Activated CD4-positive, alpha-beta T cell treated with anti-CD3 and anti-CD28 coated beads for 36 hours (primary cell): ENCODE measurements around the gene GLMN. TPM values are rescaled to one million over a fixed set of nuclear protein-coding genes. Genes with fewer than 3 reads are reported as not detected.
"Not testable (repeated sequence)": the region's sequence is repeated elsewhere in the genome, so short reads cannot be mapped to it uniquely, and the experiment has no call there.

ENCODE experiments used
- ATAC-seq: fragments of 200-7000 bp; cut with Tn5 transposase; one replicate; pipeline ENCODE4 v1.10.0; 2021; ENCODE audit warnings: mild to moderate bottlenecking, moderate library complexity
- CTCF ChIA-PET: fragments of 350-600 bp; sonication (Branson Sonifier 250); formaldehyde crosslinking; loops from one replicate; lab custom pipeline; 2021; ENCODE audit warnings: antibody characterized with exemption; lab: Charles Lee
- POLR2A ChIA-PET: fragments of 350-600 bp; sonication (Branson Sonifier 250); formaldehyde crosslinking; loops from one replicate; lab custom pipeline; 2021; ENCODE audit warnings: antibody characterized with exemption, inconsistent platforms; lab: Charles Lee
- DNase-seq: peaks from one replicate; pipeline ENCODE4 v3.0.0-alpha.2; 2020
- H3K27ac Mint-ChIP-seq: one replicate; pipeline ENCODE4 v1.8.0; 2021; ENCODE audit warnings: mixed read lengths
- H3K27me3 Mint-ChIP-seq: one replicate; pipeline ENCODE4 v1.8.0; 2021; ENCODE audit warnings: mixed read lengths
- H3K36me3 Mint-ChIP-seq: one replicate; pipeline ENCODE4 v1.8.0; 2021; ENCODE audit warnings: low read depth, mixed read lengths
- H3K4me1 Mint-ChIP-seq: one replicate; pipeline ENCODE4 v1.8.0; 2021; ENCODE audit warnings: mixed read lengths
- H3K4me3 Mint-ChIP-seq: one replicate; pipeline ENCODE4 v1.8.0; 2021; ENCODE audit warnings: mild to moderate bottlenecking, moderate library complexity, mixed read lengths
- H3K9me3 Mint-ChIP-seq: one replicate; pipeline ENCODE4 v1.8.0; 2021; ENCODE audit warnings: low read depth, mixed read lengths
- intact Hi-C, 2 experiments: fragments of 100-400 bp; cut with DNase I in 1 of 2; cut with micrococcal nuclease in 1 of 2; formaldehyde crosslinking; loops; one replicate each; pipeline versions ENCODE4 v1.14.2 to v1.15.1; 2022 to 2024; cut with DNase I, micrococcal nuclease
- total RNA-seq, 2 experiments: library from RNA; stranded (reverse); gene quantifications; one replicate each; pipeline ENCODE4 v1.2.3, GENCODE V29; 2021

The GLMN gene
- total RNA-seq, 2 experiments from 2014 or later: 10.8 to 17.6 TPM

DNA sequence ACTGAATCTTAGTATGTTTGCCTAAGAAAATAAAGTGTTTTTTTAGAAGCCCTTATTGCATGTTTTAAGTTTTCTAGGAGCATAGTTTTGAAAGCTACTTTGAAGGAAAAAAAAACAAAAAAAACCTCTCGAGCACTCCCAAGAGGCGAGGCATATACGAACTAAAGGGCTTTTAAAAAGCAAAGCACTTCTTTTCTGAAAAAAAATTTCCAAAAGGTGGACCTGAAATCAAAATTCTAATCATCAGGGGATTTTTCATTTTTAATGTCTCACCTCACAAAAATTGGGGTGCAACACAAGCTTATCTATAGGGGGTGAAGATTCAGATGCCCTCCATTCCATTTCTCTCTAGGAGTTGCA lies 594 bp downstream of the GLMN start:
- peak overlapping the region; percentile 84 for H3K4me3 Mint-ChIP-seq
- intact Hi-C loops: loop anchor here in 1 of 2 experiments (1.0 to 10.0 kb wide), 7 partner anchors 218 to 1276 kb away; partner anchors contain the start of genes BTBD8, CDC7, RPL5 and ZNF644
- H3K36me3 Mint-ChIP-seq: peaks cover 34% of the 10 kb centered on the region
- ATAC-seq: peak; percentile 1
- H3K4me1 Mint-ChIP-seq: peaks cover 34% of the 10 kb centered on the region
- no peaks in the 10 kb centered on the region for H3K9me3 Mint-ChIP-seq
- DNase-seq: no peak
- no peaks in the 10 kb centered on the region for H3K27me3 Mint-ChIP-seq
- peak overlapping the region; percentile 94 for H3K27ac Mint-ChIP-seq
- ChIA-PET CTCF (interaction anchor here (0.5 to 4.6 kb wide), 6 partner anchors 12 to 1016 kb away, joined by 3 to 27 read pairs (median 6); partner anchors contain the start of gene GFI1), POLR2A (interaction anchor here (0.6 to 0.7 kb wide), 3 partner anchors 22 to 176 kb away, joined by 3 to 4 read pairs (median 3); no protein-coding TSS in a partner anchor)

DNA sequence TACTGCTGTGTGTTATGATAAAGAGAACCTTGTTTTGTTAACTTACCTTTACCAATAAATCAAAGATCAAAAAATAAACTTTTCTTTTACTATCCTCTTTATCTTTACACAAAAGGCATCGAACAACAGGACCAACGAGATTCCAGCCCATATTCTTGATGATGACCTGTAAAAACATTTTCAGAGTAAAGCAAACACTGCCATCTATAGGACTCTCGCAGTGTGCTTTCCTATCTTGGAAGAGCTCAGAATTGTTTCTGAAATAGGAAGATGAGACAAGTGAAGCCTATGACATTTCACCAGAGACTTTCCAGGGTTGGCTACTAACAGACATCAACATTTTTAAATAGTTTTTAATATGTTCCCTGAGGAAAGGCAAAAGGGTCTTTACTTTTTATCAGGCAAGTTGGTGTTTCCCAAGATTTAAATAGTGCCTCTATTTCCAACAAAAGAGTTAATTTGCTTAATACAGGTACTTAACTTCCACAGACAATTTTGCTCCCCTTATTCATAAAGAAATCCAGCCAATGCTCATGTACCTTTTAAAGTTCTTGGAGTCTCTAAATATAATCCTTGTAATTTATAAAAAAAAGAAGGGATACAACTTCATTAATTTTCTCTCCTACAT lies 7.3 kb downstream of the GLMN start:
- Mint-ChIP-seq H3K9me3 (no peaks in the 10 kb centered on the region), H3K36me3 (peaks cover 44% of the 10 kb centered on the region), H3K4me1 (peaks cover 17% of the 10 kb centered on the region), H3K27ac (no peak overlapping the region), H3K27me3 (no peaks in the 10 kb centered on the region), H3K4me3 (no peak overlapping the region)
- POLR2A ChIA-PET: interaction anchor here (0.6 to 0.7 kb wide), 2 partner anchors 24 to 294 kb away, joined by 3 read pairs; no protein-coding TSS in a partner anchor
- intact Hi-C loops: loop anchor here (1.0 to 10.0 kb wide), 3 partner anchors 39 to 1007 kb away; no protein-coding TSS in a partner anchor
- ATAC-seq (no peak), DNase-seq (no peak)
- CTCF ChIA-PET: interaction anchor here (0.6 to 2.1 kb wide), 22 partner anchors 9 to 527 kb away, joined by 3 to 25 read pairs (median 3); no protein-coding TSS in a partner anchor

GRCh38 chr1:92281411-92281810 lies 17.4 kb downstream of the GLMN start:
- POLR2A ChIA-PET: not testable (repeated sequence)
- CTCF ChIA-PET: interaction anchor here (0.7 to 1.1 kb wide), 2 partner anchors 9 to 179 kb away, joined by 3 read pairs; no protein-coding TSS in a partner anchor

GRCh38 chr1:92279781-92280180 lies 19.0 kb downstream of the GLMN start:
- H3K27ac Mint-ChIP-seq, POLR2A ChIA-PET, H3K9me3 Mint-ChIP-seq, H3K27me3 Mint-ChIP-seq, intact Hi-C loops, ATAC-seq, DNase-seq, H3K4me3 Mint-ChIP-seq: not testable (repeated sequence)
- CTCF ChIA-PET: interaction anchor here (0.6 kb wide), 2 partner anchors 12 to 35 kb away, joined by 3 read pairs; no protein-coding TSS in a partner anchor
- Mint-ChIP-seq H3K36me3 (peaks cover 68% of the 10 kb centered on the region), H3K4me1 (peaks cover 10% of the 10 kb centered on the region)

More at GRCh38 chr1:92281411-92281810, 17.4 kb downstream of the GLMN start:
- DNase-seq, H3K4me1 Mint-ChIP-seq, intact Hi-C loops, H3K27ac Mint-ChIP-seq, ATAC-seq, H3K27me3 Mint-ChIP-seq, H3K9me3 Mint-ChIP-seq, H3K4me3 Mint-ChIP-seq: not testable (repeated sequence)
- peaks cover 74% of the 10 kb centered on the region for H3K36me3 Mint-ChIP-seq

DNA sequence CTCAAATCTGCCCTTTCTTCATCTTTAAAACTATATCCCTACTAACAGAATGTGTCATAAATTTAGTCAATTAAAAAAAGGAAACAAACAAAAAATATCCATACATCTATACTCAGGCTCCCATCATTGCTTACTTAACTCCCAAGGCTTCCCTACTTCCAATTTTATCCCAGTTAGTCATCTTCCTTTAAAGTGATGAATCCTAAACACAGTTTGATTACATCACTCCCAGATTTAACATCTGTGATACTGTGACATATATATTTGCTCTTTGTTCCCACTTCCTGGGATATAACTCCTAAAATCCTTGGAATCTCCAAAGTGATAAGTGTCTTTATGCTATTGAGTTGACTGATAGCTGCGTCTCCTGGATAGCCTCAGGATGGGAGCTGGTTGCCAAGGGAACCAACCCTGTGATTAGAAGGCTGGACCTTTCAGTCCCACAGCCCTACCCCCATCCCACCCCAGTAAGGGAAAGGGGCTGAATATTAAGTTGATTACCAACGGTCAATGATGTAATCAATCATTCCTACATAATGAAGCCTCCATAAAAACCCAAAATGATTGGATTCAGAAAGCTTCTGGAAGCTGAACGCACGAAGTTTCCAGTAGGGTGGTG lies 21.6 kb downstream of the GLMN start:
- no peaks in the 10 kb centered on the region for H3K9me3 Mint-ChIP-seq
- CTCF ChIA-PET: no interaction called here
- H3K27me3 Mint-ChIP-seq: no peaks in the 10 kb centered on the region
- POLR2A ChIA-PET: interaction anchor here (0.6 kb wide), 1 partner anchor 388 kb away, joined by 3 read pairs; no protein-coding TSS in a partner anchor
- no peak for DNase-seq
- H3K27ac Mint-ChIP-seq: no peak overlapping the region
- ATAC-seq: no peak
- no peak overlapping the region for H3K4me3 Mint-ChIP-seq
- intact Hi-C loops: no loop called here
- peaks cover 5% of the 10 kb centered on the region for H3K4me1 Mint-ChIP-seq
- H3K36me3 Mint-ChIP-seq: peaks cover 62% of the 10 kb centered on the region

DNA sequence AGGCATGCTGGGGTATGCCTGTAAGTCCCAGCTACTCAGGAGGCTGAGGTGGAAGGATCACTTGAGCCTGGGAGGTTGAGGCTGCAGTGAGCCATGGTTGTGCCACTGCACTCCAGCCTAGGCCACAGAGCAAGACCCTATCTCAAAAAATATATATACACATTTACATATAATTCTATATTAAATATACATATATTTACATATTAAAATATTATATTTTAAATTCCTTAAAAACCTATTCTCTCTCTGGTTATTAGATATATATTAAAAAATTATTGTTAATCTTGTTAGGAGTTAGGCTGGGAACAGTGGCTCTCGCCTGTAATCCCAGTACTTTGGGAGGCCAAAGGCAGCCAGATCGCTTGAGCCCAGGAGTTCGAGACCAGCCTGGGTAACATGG lies 22.7 kb downstream of the GLMN start:
- intact Hi-C loops: no loop called here
- DNase-seq (no peak), ATAC-seq (no peak)
- Mint-ChIP-seq H3K27me3 (no peaks in the 10 kb centered on the region), H3K9me3 (no peaks in the 10 kb centered on the region), H3K4me3 (no peak overlapping the region), H3K27ac (no peak overlapping the region), H3K4me1 (peaks cover 2% of the 10 kb centered on the region), H3K36me3 (peaks cover 60% of the 10 kb centered on the region)
- ChIA-PET CTCF (interaction anchor here (1.1 kb wide), 1 partner anchor 9 kb away, joined by 3 read pairs; no protein-coding TSS in a partner anchor), POLR2A (interaction anchor here (0.6 kb wide), 1 partner anchor 700 kb away, joined by 3 read pairs; no protein-coding TSS in a partner anchor)

DNA sequence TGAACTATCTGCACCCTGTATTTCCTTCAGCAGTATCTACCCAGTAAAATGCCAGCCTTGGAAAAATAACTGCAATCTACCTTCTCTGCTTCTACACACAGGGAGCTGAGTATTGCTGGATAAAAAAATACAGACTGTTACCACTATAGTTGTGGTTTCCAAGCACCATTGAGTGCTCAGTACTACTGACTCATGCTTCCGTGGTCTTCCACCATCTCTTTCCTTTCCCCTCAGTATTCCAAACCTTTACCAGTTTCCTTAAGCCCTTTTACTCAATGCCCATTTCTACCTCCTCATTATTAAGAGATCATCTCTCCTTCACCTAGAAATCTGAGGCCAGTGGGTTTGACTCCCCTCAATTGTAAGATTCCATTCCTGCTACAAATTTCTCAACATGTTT lies 23.8 kb downstream of the GLMN start:
- H3K4me1 Mint-ChIP-seq: peaks cover 2% of the 10 kb centered on the region
- intact Hi-C loops: no loop called here
- ChIA-PET CTCF (no interaction called here), POLR2A (no interaction called here)
- ATAC-seq (no peak), DNase-seq (no peak)
- H3K27ac Mint-ChIP-seq: no peak overlapping the region
- no peaks in the 10 kb centered on the region for H3K9me3 Mint-ChIP-seq
- H3K4me3 Mint-ChIP-seq: no peak overlapping the region
- peaks cover 53% of the 10 kb centered on the region for H3K36me3 Mint-ChIP-seq
- no peaks in the 10 kb centered on the region for H3K27me3 Mint-ChIP-seq

- no peak overlapping the region for H3K27ac Mint-ChIP-seq
- ATAC-seq (no peak), DNase-seq (no peak)
- ChIA-PET CTCF (interaction anchor here (0.6 to 1.0 kb wide), 2 partner anchors 46 to 353 kb away, joined by 3 read pairs; no protein-coding TSS in a partner anchor), POLR2A (interaction anchor here (0.6 kb wide), 1 partner anchor 206 kb away, joined by 3 read pairs; no protein-coding TSS in a partner anchor)
- H3K27me3 Mint-ChIP-seq: no peaks in the 10 kb centered on the region
- intact Hi-C loops: no loop called here
- peaks cover 2% of the 10 kb centered on the region for H3K4me1 Mint-ChIP-seq
- no peak overlapping the region for H3K4me3 Mint-ChIP-seq
- peaks cover 48% of the 10 kb centered on the region for H3K36me3 Mint-ChIP-seq
- H3K9me3 Mint-ChIP-seq: no peaks in the 10 kb centered on the region
Measured at GRCh38 chr1:92273039-92273438, 25.7 kb downstream of the GLMN start.

- intact Hi-C loops: no loop called here
- Mint-ChIP-seq H3K27ac (no peak overlapping the region), H3K27me3 (no peaks in the 10 kb centered on the region), H3K36me3 (peaks cover 61% of the 10 kb centered on the region), H3K4me1 (peaks cover 3% of the 10 kb centered on the region), H3K4me3 (no peak overlapping the region), H3K9me3 (no peaks in the 10 kb centered on the region)
- no peak for DNase-seq
- CTCF ChIA-PET: no interaction called here
- POLR2A ChIA-PET: interaction anchor here (0.7 kb wide), 1 partner anchor 16 kb away, joined by 3 read pairs; no protein-coding TSS in a partner anchor
- no peak for ATAC-seq
Measured at GRCh38 chr1:92262516-92262915, 36.3 kb downstream of the GLMN start.

DNA sequence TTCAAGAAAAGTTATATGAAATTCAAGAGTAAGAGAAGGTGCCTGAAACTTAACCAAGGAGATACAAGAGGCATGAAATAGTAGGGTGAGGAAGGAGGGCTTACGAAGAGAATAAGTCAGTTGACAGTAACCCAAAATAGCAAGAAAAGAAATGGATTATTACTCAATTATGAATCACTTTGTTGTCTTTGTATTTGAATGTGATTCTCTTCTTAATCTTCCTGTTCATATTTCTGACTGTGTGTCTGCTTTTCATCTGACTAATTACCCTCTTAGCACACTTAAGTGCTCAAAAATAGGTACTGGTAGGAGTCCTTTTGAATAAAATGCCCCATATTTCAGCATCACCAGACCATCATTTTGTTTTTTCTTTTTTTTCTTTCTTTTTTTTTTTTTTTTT lies 39.4 kb downstream of the GLMN start:
- ChIA-PET CTCF (no interaction called here), POLR2A (no interaction called here)
- DNase-seq (no peak), ATAC-seq (no peak)
- Mint-ChIP-seq H3K27me3 (no peaks in the 10 kb centered on the region), H3K9me3 (peaks cover 10% of the 10 kb centered on the region), H3K27ac (no peak overlapping the region), H3K36me3 (peaks cover 86% of the 10 kb centered on the region), H3K4me1 (peaks cover 3% of the 10 kb centered on the region), H3K4me3 (no peak overlapping the region)
- intact Hi-C loops: no loop called here

DNA sequence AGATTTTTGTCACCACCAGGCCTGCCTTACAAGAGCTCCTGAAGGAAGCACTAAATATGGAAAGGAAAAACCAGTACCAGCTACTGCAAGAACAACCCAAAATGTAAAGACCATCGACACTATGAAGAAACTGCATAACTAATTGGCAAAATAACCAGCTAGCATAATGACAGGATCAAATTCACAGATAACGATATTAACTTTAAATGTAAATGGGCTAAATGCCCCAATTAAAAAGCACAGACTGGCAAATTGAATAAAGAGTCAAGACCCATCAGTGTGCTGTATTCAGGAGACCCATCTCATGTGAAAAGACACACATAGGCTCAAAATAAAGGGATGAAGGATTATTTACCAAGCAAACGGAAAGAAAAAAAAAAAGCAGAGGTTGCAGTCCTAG lies 44.1 kb downstream of the GLMN start:
- H3K27me3 Mint-ChIP-seq, ATAC-seq, H3K4me3 Mint-ChIP-seq, H3K4me1 Mint-ChIP-seq, H3K27ac Mint-ChIP-seq, DNase-seq: not testable (repeated sequence)
- POLR2A ChIA-PET: interaction anchor here (0.6 kb wide), 2 partner anchors 174 to 232 kb away, joined by 3 to 11 read pairs; partner anchors contain the start of gene BTBD8
- CTCF ChIA-PET: interaction anchor here (0.6 kb wide), 1 partner anchor 354 kb away, joined by 4 read pairs; no protein-coding TSS in a partner anchor
- intact Hi-C loops: loop anchor here in 1 of 2 experiments (5.0 kb wide), 1 partner anchor 38 kb away; no protein-coding TSS in a partner anchor
- peaks cover 74% of the 10 kb centered on the region for H3K36me3 Mint-ChIP-seq
- peaks cover 10% of the 10 kb centered on the region for H3K9me3 Mint-ChIP-seq
